Smooth muscle cell (in vitro differentiated cells): Measurements from ENCODE around the gene VAV1. TPM values are rescaled to one million over a fixed set of nuclear protein-coding genes. Genes with fewer than 3 reads are reported as not detected.

Experiments used
- DNase-seq: peaks from one replicate; lab custom pipeline; 2025; ENCODE audit not compliant: unreplicated experiment; lab: John Stamatoyannopoulos, UW
- H2AFZ ChIP-seq: fragments of 200-600 bp; sonication (generic); 2 replicates; pipeline ENCODE4 v1.6.0; 2016; ENCODE audit warnings: antibody characterized with exemption, low read depth, mild to moderate bottlenecking
- H3F3A ChIP-seq: fragments of 200-600 bp; sonication (generic); 2 replicates; pipeline ENCODE4 v1.6.0; 2017; ENCODE audit warnings: antibody characterized with exemption, low read depth
- H3K27ac ChIP-seq: fragments of 200-600 bp; sonication (generic); 2 replicates; pipeline ENCODE4 v1.5.1; 2016; ENCODE audit warnings: low read depth, mild to moderate bottlenecking
- H3K27me3 ChIP-seq: fragments of 200-600 bp; sonication (generic); 2 replicates; pipeline ENCODE4 v1.6.1; 2016; ENCODE audit warnings: low read depth, mild to moderate bottlenecking
- H3K36me3 ChIP-seq: fragments of 200-600 bp; sonication (generic); 2 replicates; pipeline ENCODE4 v1.5.1; 2016; ENCODE audit warnings: low read depth
- H3K4me1 ChIP-seq: fragments of 200-600 bp; sonication (generic); 2 replicates; pipeline ENCODE4 v1.5.1; 2016; ENCODE audit warnings: low read depth
- H3K4me2 ChIP-seq: fragments of 200-600 bp; sonication (generic); 2 replicates; pipeline ENCODE4 v1.6.0; 2016; ENCODE audit warnings: mild to moderate bottlenecking
- H3K4me3 ChIP-seq: fragments of 200-600 bp; sonication (generic); 2 replicates; pipeline ENCODE4 v1.5.1; 2016; ENCODE audit warnings: mild to moderate bottlenecking
- H3K79me2 ChIP-seq: fragments of 200-600 bp; sonication (generic); 2 replicates; pipeline ENCODE4 v1.6.0; 2016; ENCODE audit warnings: low read depth, mild to moderate bottlenecking
- H3K9ac ChIP-seq: fragments of 200-600 bp; sonication (generic); 2 replicates; pipeline ENCODE4 v1.6.0; 2016; ENCODE audit warnings: low read depth
- H3K9me3 ChIP-seq: fragments of 200-600 bp; sonication (generic); replicated peaks from 2 replicates; pipeline ENCODE4 v1.5.1; 2016; ENCODE audit warnings: low read depth
- H4K20me1 ChIP-seq: fragments of 200-600 bp; sonication (generic); 2 replicates; pipeline ENCODE4 v1.6.0; 2016; ENCODE audit warnings: low read depth
- WGBS: methylation state at CpG from one replicate; pipeline ENCODE4 v1.1.7; 2016; ENCODE audit warnings: low lambda C conversion rate; 5-methylcytosine and 5-hydroxymethylcytosine counted together
- polyA plus RNA-seq: library from polyadenylated mRNA; unstranded; fragments of >200 nt; fragmentation: Nextera tagmentation; extraction: Ambion mirVana; gene quantifications from 2 replicates; pipeline ENCODE4 v1.2.1, GENCODE V29; 2016
- total RNA-seq: library from RNA; depleted of rRNA; stranded (reverse); fragments of >200 nt; gene quantifications from 2 replicates; pipeline ENCODE4 v1.2.3, GENCODE V29; 2014
- TF ChIP-seq, protein P1 (sequence below): fragments of 200-600 bp; sonication (generic); IDR thresholded peaks from 2 replicates; pipeline ENCODE4 v1.5.1; 2017; ENCODE audit warnings: borderline replicate concordance, mild to moderate bottlenecking, antibody characterized with exemption; ENCODE audit not compliant: insufficient read depth, poor library complexity, severe bottlenecking

The VAV1 gene
- total and polyA plus RNA-seq, 2 experiments from 2014 or later: not detected

DNA sequence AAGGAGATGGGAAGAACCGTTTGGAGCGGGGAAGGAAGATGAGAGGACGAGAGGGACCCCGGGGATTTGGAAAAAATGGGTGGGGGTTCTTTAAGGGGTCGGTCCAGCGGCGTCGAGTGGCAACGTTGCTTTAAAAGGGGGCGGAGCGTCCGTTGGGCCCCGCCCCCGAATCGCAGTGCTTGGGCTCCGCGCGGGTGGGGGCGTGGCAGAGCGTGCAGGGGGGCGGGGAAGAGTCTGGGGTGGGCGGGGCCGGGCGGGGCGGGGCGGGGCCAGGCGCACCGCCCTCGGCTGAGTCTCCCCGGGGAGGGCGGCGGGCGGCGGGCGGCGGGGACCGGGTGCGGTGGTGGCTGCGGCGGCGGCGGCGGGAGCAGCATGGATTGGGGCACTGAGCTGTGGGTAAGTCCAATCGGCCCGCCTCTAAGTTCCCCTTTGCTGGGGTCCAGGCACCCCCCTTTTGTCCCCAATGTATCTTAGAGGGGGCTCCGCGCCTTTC is 33.1 kb upstream of the VAV1 start, which contains the start of gene TRIP10:
TRIP10 (plus strand) TSS at position 291 of the 493 bp plus-strand sequence; CDS start at position 373, 82 bp downstream.
- peak within 1 kb of the TSS; percentile 81 for H3K9ac ChIP-seq
- H3F3A ChIP-seq: peaks cover 30% of the 10 kb centered on the region
- TF ChIP-seq, protein P1, sequence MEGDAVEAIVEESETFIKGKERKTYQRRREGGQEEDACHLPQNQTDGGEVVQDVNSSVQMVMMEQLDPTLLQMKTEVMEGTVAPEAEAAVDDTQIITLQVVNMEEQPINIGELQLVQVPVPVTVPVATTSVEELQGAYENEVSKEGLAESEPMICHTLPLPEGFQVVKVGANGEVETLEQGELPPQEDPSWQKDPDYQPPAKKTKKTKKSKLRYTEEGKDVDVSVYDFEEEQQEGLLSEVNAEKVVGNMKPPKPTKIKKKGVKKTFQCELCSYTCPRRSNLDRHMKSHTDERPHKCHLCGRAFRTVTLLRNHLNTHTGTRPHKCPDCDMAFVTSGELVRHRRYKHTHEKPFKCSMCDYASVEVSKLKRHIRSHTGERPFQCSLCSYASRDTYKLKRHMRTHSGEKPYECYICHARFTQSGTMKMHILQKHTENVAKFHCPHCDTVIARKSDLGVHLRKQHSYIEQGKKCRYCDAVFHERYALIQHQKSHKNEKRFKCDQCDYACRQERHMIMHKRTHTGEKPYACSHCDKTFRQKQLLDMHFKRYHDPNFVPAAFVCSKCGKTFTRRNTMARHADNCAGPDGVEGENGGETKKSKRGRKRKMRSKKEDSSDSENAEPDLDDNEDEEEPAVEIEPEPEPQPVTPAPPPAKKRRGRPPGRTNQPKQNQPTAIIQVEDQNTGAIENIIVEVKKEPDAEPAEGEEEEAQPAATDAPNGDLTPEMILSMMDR: no peak
- H3K4me2 ChIP-seq: peak within 1 kb of the TSS; percentile 93
- H3K36me3 ChIP-seq: no peaks in the 10 kb centered on the region
- H3K9me3 ChIP-seq: no peaks in the 10 kb centered on the region
- peak; percentile 79 for DNase-seq
- H3K79me2 ChIP-seq: peaks cover 28% of the 10 kb centered on the region
- H4K20me1 ChIP-seq: peaks cover 30% of the 10 kb centered on the region
- peaks cover 54% of the 10 kb centered on the region for H3K4me1 ChIP-seq
- peak within 1 kb of the TSS; percentile 92 for H3K4me3 ChIP-seq
- H3K27me3 ChIP-seq: no peaks in the 10 kb centered on the region
- peak within 1 kb of the TSS; percentile 79 for H3K27ac ChIP-seq
- WGBS: 2% methylated on average over 19 of the region's 47 CpGs
- H2AFZ ChIP-seq: peak within 1 kb of the TSS; percentile 86

DNA sequence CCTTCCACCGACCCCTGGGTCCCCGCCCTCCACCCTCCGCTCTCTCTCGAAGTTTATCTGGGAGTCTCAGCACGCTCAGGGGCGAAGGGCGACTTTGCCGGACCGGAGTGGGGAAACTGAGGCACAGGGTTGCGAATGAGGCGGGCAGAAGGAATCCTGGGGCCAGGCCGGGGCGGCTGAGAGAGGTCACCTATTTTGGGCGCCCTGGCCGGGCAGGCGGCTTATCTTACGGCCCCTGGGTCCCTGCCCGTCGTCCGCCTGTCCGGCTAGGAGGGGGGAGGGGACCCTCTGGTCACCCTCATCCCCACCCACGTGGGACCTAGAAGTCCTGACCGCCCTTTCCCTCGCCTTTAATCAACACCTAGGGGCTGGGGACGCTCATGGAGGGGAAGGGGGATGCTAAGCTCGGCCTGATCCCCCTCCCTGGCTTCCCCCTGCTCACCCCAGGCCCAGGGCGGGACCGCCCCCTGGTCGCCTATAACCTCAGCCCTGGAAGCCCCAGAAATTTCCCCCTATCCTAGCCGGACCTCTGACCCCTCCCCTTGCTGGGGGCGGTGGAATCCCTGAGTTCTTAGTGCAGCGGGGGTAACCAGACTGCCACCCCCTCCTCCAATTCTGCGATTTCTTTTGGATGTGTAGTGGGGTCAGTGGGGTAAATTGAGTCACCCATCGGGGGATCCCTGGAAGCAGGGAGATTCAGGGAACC is 32.5 kb upstream of the VAV1 start:
- peaks cover 60% of the 10 kb centered on the region for H3K4me1 ChIP-seq
- no peaks in the 10 kb centered on the region for H3K36me3 ChIP-seq
- peaks cover 28% of the 10 kb centered on the region for H3K79me2 ChIP-seq
- peaks cover 36% of the 10 kb centered on the region for H4K20me1 ChIP-seq
- under 1% methylated on average over 20 of the region's 34 CpGs for WGBS
- H3F3A ChIP-seq: peaks cover 30% of the 10 kb centered on the region
- H2AFZ ChIP-seq: peak overlapping the region; percentile 52
- H3K9me3 ChIP-seq: no peaks in the 10 kb centered on the region
- peak overlapping the region; percentile 93 for H3K4me2 ChIP-seq
- H3K27me3 ChIP-seq: no peaks in the 10 kb centered on the region
- peak overlapping the region; percentile 92 for H3K4me3 ChIP-seq
- peak overlapping the region; percentile 79 for H3K27ac ChIP-seq
- TF ChIP-seq, protein P1: no peak
- no peak for DNase-seq
- peak overlapping the region; percentile 81 for H3K9ac ChIP-seq

DNA sequence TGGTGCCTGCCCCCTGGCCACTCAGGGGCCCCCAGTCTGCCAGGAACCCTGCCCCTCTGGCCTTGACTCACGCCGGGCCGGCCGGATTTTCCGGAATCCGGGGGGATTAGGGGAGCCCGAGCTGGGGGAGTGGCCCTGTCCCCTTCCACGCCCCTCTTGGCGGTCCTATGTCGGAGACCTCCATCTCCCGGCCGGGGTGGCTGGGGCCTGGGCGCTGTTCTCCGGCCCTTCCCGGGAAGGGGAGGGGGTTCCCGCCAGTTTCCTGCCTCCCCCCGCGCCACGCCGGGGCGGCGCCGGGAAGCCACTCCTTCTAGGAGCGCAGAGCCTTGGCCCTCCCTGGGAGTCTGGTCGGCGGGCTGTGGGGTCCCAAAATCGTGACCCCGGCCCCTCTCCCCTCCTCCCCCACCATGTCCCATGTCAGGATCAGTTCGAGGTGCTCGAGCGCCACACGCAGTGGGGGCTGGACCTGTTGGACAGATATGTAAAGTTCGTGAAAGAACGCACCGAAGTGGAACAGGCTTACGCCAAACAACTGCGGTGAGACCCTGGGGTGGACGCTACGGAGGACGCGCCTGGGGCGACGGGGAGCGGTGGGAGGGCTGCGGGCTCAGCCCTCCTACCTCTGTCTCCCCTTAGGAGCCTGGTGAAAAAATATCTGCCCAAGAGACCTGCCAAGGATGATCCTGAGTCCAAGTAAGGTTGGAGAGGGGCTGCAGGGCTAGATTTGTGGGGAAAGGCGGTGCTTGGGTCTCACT is 31.7 kb upstream of the VAV1 start:
- H4K20me1 ChIP-seq: peaks cover 43% of the 10 kb centered on the region
- peak overlapping the region; percentile 92 for H3K4me3 ChIP-seq
- H2AFZ ChIP-seq: peak overlapping the region; percentile 31
- H3K4me2 ChIP-seq: peak overlapping the region; percentile 93
- H3K36me3 ChIP-seq: no peaks in the 10 kb centered on the region
- H3K9me3 ChIP-seq: no peaks in the 10 kb centered on the region
- H3K27ac ChIP-seq: peak overlapping the region; percentile 79
- H3K79me2 ChIP-seq: peaks cover 28% of the 10 kb centered on the region
- DNase-seq: peak; percentile 58
- WGBS: 2% methylated on average over 39 of the region's 46 CpGs
- H3F3A ChIP-seq: peaks cover 27% of the 10 kb centered on the region
- peak overlapping the region; percentile 81 for H3K9ac ChIP-seq
- TF ChIP-seq, protein P1: no peak
- no peaks in the 10 kb centered on the region for H3K27me3 ChIP-seq
- peaks cover 60% of the 10 kb centered on the region for H3K4me1 ChIP-seq
